LNCAP (cell line): ENCODE measurements around the gene AIFM3.

Source experiments
- CTCF ChIP-seq: fragments of 450-650 bp; IDR thresholded peaks from 2 replicates; pipeline ENCODE4 v1.5.1; 2017; ENCODE audit warnings: mild to moderate bottlenecking

The AIFM3 gene

DNA sequence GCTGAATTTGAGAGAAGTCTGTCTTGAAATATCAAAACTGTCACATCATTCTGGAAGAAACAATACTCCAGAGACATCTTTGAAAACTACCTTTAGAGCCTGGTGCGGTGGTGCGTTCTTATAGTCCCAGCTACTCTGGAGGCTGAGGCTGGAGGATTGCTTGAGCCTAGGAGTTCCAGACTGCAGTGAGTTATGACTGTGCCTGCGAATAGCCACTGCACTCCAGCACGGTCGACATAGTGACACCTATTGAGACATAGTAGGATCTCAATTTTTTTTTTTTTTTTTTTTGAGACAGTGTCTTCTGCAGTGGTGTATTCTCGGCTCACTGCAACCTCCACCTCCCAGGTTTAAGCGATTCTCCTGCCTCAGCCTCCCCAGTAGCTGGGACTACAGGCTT is 11.5 kb upstream of the AIFM3 start:
- no peak for TF ChIP-seq CTCF

DNA sequence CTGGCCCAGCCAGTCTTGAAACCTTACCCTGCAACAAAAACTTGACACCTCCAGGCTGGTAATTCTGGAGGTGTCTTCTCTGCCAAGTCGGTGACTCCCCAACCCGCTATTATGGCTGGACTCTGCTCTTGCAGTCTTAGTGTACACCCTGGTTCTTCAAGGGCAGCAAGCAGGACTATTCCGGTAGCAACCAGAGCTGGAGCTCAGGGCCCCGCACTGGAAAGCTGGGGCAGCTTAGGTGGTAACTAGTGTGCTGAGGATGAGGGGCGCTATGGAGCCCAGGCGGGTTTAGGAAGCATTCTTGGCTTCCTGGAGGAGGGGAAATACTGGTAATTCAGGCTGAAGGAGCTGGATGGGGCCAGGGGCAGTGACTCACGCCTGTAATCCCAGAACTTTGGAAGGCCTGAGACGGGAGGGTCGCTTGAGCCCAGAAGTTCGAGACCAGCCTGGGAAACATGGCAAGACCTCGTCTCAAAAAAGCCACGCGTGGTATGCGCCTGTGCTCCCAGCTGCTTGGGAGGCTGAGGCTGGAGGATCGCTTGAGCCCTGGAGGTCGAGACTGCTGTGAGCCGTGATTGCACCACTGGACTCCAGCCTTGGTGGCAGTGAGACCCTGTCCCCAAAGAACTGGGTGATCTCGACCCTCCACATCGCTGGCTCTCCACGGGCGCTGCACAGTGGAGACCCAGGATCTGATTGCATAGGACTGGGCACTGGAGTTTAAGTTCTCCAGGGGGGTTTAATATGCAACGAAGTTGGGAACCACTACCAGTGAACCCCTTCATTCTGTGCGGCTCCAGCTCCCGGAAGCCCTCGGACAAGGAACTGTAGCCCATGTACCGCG is 10.6 kb upstream of the AIFM3 start:
- TF ChIP-seq CTCF = no peak

DNA sequence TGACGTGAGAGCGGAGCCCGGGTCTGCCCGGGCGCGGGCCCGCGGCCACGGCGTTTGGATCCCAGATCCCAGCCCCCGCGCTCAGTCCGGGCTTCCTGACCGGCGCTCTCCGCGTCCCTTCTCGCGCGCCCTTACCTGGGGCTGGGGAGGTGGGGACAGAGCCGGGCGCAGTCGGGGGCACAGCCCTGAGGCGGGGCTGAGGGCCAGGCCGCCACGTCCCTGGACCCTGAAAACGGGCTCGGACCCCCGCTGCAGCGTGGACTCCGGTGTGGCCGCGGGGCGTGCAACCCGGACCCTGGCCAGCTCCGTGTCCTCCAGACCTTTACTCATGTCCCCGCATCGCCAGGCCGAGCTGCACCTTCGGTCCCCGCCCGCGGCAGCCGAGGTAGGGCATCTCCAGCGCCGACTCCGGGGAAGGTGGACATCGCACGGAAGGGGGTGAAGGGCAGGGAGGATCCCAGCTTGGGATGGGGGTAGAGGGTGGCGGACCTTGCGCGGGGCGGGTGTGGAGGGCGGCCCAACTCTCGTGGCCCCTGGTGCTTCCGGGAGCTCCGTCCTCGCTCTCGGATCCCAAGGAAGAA is 9.9 kb upstream of the AIFM3 start:
- TF ChIP-seq CTCF = no peak

DNA sequence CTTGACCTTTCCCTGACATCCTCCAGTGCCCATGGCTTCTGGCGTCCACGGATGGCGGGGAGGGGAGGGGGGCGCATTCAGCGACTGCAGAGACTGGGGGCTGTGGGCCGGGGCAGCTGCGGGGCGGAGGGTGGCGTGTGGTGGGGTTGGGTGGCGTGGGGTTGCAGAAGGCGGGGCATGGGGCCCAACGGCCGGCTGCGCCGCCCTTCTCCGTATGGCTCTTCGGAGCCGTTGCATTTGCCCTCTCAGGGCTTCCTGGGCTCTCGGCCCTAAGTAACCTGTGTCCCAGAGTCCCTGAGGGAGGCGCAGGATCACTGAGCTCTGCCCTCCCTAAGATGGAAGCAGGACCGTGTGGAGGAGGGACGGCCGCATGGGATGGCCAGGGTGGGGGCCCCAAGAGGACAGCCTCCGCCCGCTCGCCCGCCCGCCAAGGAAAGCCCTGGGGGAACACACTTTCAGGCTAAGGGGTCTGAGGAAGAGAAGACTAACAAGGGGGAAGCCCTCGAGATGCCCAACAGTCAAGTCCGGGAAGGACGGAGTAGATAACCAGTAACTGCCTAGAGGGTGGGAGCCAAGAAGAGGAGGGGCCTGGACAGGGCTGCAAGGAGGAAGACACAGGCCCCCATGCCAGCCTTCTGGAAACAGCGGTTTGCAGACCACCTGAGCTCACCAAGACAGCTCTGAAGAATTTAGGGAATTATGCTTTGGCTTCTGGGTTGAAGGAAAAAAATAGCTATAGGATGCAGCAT is 9.2 kb upstream of the AIFM3 start:
- no peak for TF ChIP-seq CTCF

DNA sequence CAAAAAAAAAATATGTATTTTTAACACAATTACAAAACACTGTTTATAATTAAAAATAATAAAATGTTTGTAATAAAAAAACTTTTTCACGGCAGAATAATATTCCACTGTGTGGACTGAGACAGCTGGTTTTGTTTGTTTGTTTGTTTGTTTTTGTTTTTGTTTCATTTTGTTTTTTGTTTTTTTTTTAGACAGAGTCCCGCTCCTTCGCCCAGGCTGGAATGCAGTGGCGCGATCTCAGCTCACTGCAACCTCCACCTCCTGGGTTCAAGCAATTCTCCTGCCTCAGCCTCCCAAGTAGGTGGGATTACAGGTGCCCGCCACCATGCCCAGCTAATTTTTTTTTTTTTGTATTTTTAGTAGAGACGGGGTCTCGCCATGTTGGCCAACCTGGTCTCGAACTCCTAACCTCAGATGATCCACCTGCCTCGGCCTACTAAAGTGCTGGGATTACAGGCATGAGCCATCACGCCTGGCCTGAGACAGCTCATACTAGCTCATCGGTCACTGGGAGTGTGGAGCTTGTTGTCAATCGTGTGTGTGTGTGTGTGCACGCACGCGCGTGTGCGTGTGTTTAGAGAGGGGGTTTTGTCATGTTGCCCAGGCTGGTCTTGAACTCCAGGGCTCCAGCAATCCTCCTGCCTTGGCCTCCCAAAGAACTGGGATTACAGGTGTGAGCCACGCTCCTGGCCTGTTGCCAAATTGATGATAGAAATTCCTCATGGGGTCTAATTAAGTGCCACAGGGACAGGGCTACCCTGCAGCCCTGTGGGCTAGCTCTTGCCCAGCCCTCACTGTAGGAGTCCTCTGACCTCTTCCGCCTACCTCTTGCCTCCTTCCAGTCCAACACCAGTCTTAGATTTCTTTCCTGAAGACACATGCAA is 7.2 kb upstream of the AIFM3 start:
- no peak for TF ChIP-seq CTCF

DNA sequence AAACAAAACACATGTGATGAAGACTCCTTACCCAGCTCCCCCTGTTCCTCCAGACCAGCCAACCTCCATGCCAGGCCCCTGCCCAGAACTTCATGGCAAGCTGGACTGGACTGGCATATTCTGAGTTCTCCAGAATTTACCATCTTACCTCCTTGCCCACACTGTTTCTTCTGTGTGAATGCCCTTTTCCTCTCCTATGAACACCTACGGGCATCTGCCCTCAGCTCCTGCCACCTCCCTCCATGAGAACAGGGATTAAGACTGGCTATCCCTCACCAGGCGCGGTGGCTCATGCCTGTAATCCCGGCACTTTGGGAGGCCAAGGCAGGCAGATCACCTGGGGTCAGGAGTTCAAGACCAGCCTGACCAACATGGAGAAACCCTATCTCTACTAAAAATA is 6.4 kb upstream of the AIFM3 start:
- TF ChIP-seq CTCF = no peak

DNA sequence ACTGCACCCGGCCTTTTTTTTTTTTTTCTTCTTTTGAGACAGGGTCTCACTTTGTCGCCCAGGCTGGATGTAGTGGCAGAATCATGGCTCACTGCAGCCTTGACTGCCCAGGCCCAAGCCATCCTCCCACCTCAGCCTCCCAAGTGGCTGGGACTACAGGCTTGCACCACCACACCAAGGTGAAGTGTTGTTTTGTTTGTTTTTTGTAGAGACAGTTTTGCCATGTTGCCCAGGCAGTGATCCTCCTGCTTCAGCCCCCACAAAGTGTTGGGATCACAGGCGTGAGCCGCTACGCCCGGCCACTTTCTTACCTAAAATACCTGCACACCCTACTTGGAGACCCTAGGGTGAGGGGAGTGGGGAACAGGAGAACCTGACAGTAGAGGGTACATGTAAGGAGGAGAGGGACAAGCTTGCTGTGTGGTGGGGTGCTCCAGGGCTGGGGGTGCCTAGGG is 4.5 kb upstream of the AIFM3 start:
- no peak for TF ChIP-seq CTCF
